NB4 (cell line): Measurements from ENCODE around the gene OMG.

ENCODE experiments used
- CTCF ChIP-seq: IDR thresholded peaks from one replicate; pipeline ENCODE4 v1.5.1; 2012; ENCODE audit warnings: low read depth, low read length
- MYC ChIP-seq: IDR thresholded peaks from 2 replicates; pipeline ENCODE4 v1.6.1; 2011; ENCODE audit warnings: low read depth, low read length
- POLR2A ChIP-seq: IDR thresholded peaks from 2 replicates; pipeline ENCODE4 v1.6.1; 2011; ENCODE audit warnings: mild to moderate bottlenecking; ENCODE audit not compliant: insufficient read length; ENCODE audit errors: extremely low read depth

- no peak for TF ChIP-seq CTCF
- TF ChIP-seq POLR2A = no peak
- TF ChIP-seq MYC = no peak
Measured at GRCh38 chr17:31251105-31251969, 45.7 kb downstream of the OMG start.
